Measurements from ENCODE around the gene NFILZ.
"Not testable (repeated sequence)": the region's sequence is repeated elsewhere in the genome, so short reads cannot be mapped to it uniquely, and the experiment has no call there.

NFILZ gene

GRCh38 chr19:8611877-8612806, 18.3 kb upstream of the NFILZ start:
- DNase-seq: no peak

- no peak for DNase-seq
Measured at GRCh38 chr19:8612807-8613171, 17.6 kb upstream of the NFILZ start.

GRCh38 chr19:8614455-8614854, 16.0 kb upstream of the NFILZ start:
- no peak for DNase-seq

GRCh38 chr19:8615024-8615423, 15.4 kb upstream of the NFILZ start:
- no peak for DNase-seq

GRCh38 chr19:8615813-8616596, 14.4 kb upstream of the NFILZ start:
- DNase-seq: no peak

GRCh38 chr19:8616861-8617260, 13.6 kb upstream of the NFILZ start:
- DNase-seq: no peak

- DNase-seq: not testable (repeated sequence)
Measured at GRCh38 chr19:8617325-8617724, 13.1 kb upstream of the NFILZ start.

- DNase-seq: no peak
Measured at GRCh38 chr19:8617984-8618383, 12.4 kb upstream of the NFILZ start.

- DNase-seq: no peak
Measured at GRCh38 chr19:8618751-8619150, 11.7 kb upstream of the NFILZ start.

GRCh38 chr19:8622886-8623285, 7.5 kb upstream of the NFILZ start:
- not testable (repeated sequence) for DNase-seq

GRCh38 chr19:8626842-8627241, 3.6 kb upstream of the NFILZ start:
- DNase-seq: no peak

GRCh38 chr19:8629184-8629583, 1.2 kb upstream of the NFILZ start:
- DNase-seq: no peak

- DNase-seq: no peak
Measured at GRCh38 chr19:8630796-8631424, 477 bp downstream of the NFILZ start.

GRCh38 chr19:8631425-8631819, 989 bp downstream of the NFILZ start:
- no peak for DNase-seq

GRCh38 chr19:8635422-8635821, 5.0 kb downstream of the NFILZ start:
- no peak for DNase-seq

- DNase-seq: not testable (repeated sequence)
Measured at GRCh38 chr19:8637070-8637469, 6.6 kb downstream of the NFILZ start.

GRCh38 chr19:8638078-8638619, 7.7 kb downstream of the NFILZ start:
- DNase-seq: no peak

- no peak for DNase-seq
Measured at GRCh38 chr19:8639821-8640401, 9.5 kb downstream of the NFILZ start.

- no peak for DNase-seq
Measured at GRCh38 chr19:8640402-8641004, 10.1 kb downstream of the NFILZ start.

GRCh38 chr19:8641221-8641907, 10.9 kb downstream of the NFILZ start:
- DNase-seq: no peak

GRCh38 chr19:8641908-8642547, 11.6 kb downstream of the NFILZ start:
- no peak for DNase-seq
